Erythroblast (primary cell): ENCODE data around the gene PEDS1.

Experiments
- GATA1 ChIP-seq: IDR thresholded peaks from 2 replicates; pipeline ENCODE4 v1.6.1; 2011; ENCODE audit warnings: low read depth, mild to moderate bottlenecking, control low read depth, low read length, moderate library complexity
- POLR2A ChIP-seq: IDR thresholded peaks from 2 replicates; pipeline ENCODE4 v1.6.1; 2011; ENCODE audit warnings: mild to moderate bottlenecking, low read length

GRCh38 chr20:50107796-50108331 is 45.7 kb downstream of the PEDS1 start:
- TF ChIP-seq POLR2A (no peak), GATA1 (no peak)
